Prostate gland (tissue), 2 donors: ENCODE measurements around the gene DEPDC4. TPM values are rescaled to one million over a fixed set of nuclear protein-coding genes. Genes with fewer than 3 reads are reported as not detected.
A peak's percentile ranks its signal among the peaks of the same experiment; 100 is the strongest.
"Not testable (repeated sequence)": the region's sequence is repeated elsewhere in the genome, so short reads cannot be mapped to it uniquely, and the experiment has no call there.

Experiments
- DNase-seq: peaks from one replicate; pipeline ENCODE4 v3.0.0-alpha.2; 2019; ENCODE audit warnings: low spot score
- H3K27ac ChIP-seq, 2 donors: fragments of 200-600 bp; sonication (generic); 2 replicates each; pipeline ENCODE4 v1.5.1; 2017 to 2019
- H3K27me3 ChIP-seq: fragments of 200-600 bp; sonication (generic); replicated peaks from 2 replicates; pipeline ENCODE4 v1.5.1; 2019; ENCODE audit not compliant: insufficient read depth
- H3K36me3 ChIP-seq, 2 donors: fragments of 200-600 bp; sonication (generic); 1 replicate in 1 of 2; 2 replicates in 1 of 2; pipeline versions ENCODE4 v1.5.1 to v1.8.1; 2017 to 2019
- H3K4me1 ChIP-seq: fragments of 200-600 bp; sonication (generic); replicated peaks from 2 replicates; pipeline ENCODE4 v1.5.1; 2019
- H3K4me3 ChIP-seq, 2 donors: fragments of 200-600 bp; sonication (generic); 2 replicates each; pipeline ENCODE4 v1.5.1; 2017 to 2019
- H3K9me3 ChIP-seq: fragments of 200-600 bp; sonication (generic); 2 replicates; pipeline ENCODE4 v1.5.1; 2017
- CTCF ChIP-seq, 4 experiments: fragments of 200-600 bp in 2 of 4; fragments of 450-650 bp in 2 of 4; sonication (generic) in 2 of 4; IDR thresholded peaks; 1 replicate in 3 of 4; 2 replicates in 1 of 4; pipeline ENCODE4 v1.5.1; 2016 to 2019; ENCODE audit warnings: antibody characterized with exemption in 4 of 4, mild to moderate bottlenecking in 2 of 4, moderate library complexity in 2 of 4
- POLR2A ChIP-seq: fragments of 450-650 bp; IDR thresholded peaks from one replicate; pipeline ENCODE4 v1.6.1; 2016; ENCODE audit warnings: antibody characterized with exemption, mild to moderate bottlenecking
- POLR2AphosphoS5 ChIP-seq: sonication (generic); formaldehyde crosslinking; IDR thresholded peaks from one replicate; pipeline ENCODE4 v1.6.1; 2017; ENCODE audit warnings: antibody characterized with exemption
- WGBS: methylation state at CpG from one replicate; pipeline ENCODE4 v1.1.5; 2018; 5-methylcytosine and 5-hydroxymethylcytosine counted together
- intact Hi-C: fragments of 100-400 bp; cut with DNase I; formaldehyde crosslinking; loops from one replicate; pipeline ENCODE4 v1.14.2; 2022
- total RNA-seq, 2 donors: library from RNA; depleted of rRNA; stranded (reverse); fragments of >200 nt; gene quantifications; one replicate each; pipeline ENCODE4 v1.1.0, GENCODE V29; 2016

The DEPDC4 gene
- 10 to 100 TPM in 1 of 2 donors, 1 to 10 TPM in 1; 5.5 to 18.0 TPM for total RNA-seq

- Histone ChIP-seq H3K27ac (peak within 1 kb of the TSS; percentile 97), H3K9me3 (no peaks in the 10 kb centered on the region), H3K4me3 (peak within 1 kb of the TSS; percentile 87 to 92), H3K4me1 (no peaks in the 10 kb centered on the region), H3K27me3 (no peaks in the 10 kb centered on the region), H3K36me3 (no peaks in the 10 kb centered on the region)
- WGBS, result under 1% methylated on average over 62 of the region's 62 CpGs
- TF ChIP-seq POLR2AphosphoS5 (peak; percentile 87), CTCF (IDR thresholded peaks at IDR 0.05) (peak in 2 of 4 experiments; percentile 21 to 32), POLR2A (peak; percentile 81)
- DNase-seq, result peak; percentile 98
- intact Hi-C loops, result no loop called here
Measured at GRCh38 chr12:100266835-100267602, at the start of gene DEPDC4, which contains the start of gene SCYL2. TSS of gene DEPDC4 (minus strand) at chr12:100267079. CDS start at chr12:100267076, 3 bp downstream. TSS of gene SCYL2 (plus strand) at chr12:100267177. CDS start at chr12:100282971, 15,794 bp downstream.

- Histone ChIP-seq H3K4me1 (no peaks in the 10 kb centered on the region), H3K9me3 (no peaks in the 10 kb centered on the region), H3K27ac (no peak overlapping the region), H3K27me3 (no peaks in the 10 kb centered on the region), H3K36me3 (no peaks in the 10 kb centered on the region), H3K4me3 (no peak overlapping the region)
- no peak for DNase-seq
- TF ChIP-seq POLR2A, result no peak
- TF ChIP-seq POLR2AphosphoS5, result no peak
- no peak for TF ChIP-seq CTCF (IDR thresholded peaks at IDR 0.05)
- WGBS, result 78% methylated on average over 1 of the region's 1 CpG
- intact Hi-C loops, result no loop called here
Measured at GRCh38 chr12:100311317-100311716, 44.4 kb upstream of the DEPDC4 start.

GRCh38 chr12:100308138-100308537 is 41.3 kb upstream of the DEPDC4 start:
- not testable (repeated sequence) for H3K36me3 ChIP-seq
- WGBS, result 98% methylated on average over 5 of the region's 5 CpGs

GRCh38 chr12:100304334-100304733 is 37.5 kb upstream of the DEPDC4 start:
- H3K4me1 ChIP-seq, H3K27ac ChIP-seq, H3K36me3 ChIP-seq, intact Hi-C loops, H3K4me3 ChIP-seq, H3K9me3 ChIP-seq, DNase-seq, H3K27me3 ChIP-seq: not testable (repeated sequence)
- 96% methylated on average over 7 of the region's 7 CpGs for WGBS

More at GRCh38 chr12:100308138-100308537, 41.3 kb upstream of the DEPDC4 start:
- H3K27ac ChIP-seq, H3K4me3 ChIP-seq, H3K27me3 ChIP-seq, H3K4me1 ChIP-seq, H3K9me3 ChIP-seq, intact Hi-C loops, DNase-seq: not testable (repeated sequence)

GRCh38 chr12:100303831-100304230 is 37.0 kb upstream of the DEPDC4 start:
- TF ChIP-seq POLR2AphosphoS5 (no peak), CTCF (IDR thresholded peaks at IDR 0.05) (no peak), POLR2A (no peak)
- no peak overlapping the region for H3K4me3 ChIP-seq
- no peaks in the 10 kb centered on the region for H3K4me1 ChIP-seq
- no peaks in the 10 kb centered on the region for H3K27me3 ChIP-seq
- H3K36me3 ChIP-seq, result no peaks in the 10 kb centered on the region
- intact Hi-C loops, result no loop called here
- no peak overlapping the region for H3K27ac ChIP-seq
- DNase-seq, result no peak
- no peaks in the 10 kb centered on the region for H3K9me3 ChIP-seq
- WGBS, result 100% methylated on average over 4 of the region's 4 CpGs

GRCh38 chr12:100302081-100302480 is 35.2 kb upstream of the DEPDC4 start:
- WGBS, result 100% methylated on average over 1 of the region's 1 CpG
- Histone ChIP-seq H3K9me3 (no peaks in the 10 kb centered on the region), H3K27me3 (no peaks in the 10 kb centered on the region), H3K4me3 (no peak overlapping the region), H3K4me1 (no peaks in the 10 kb centered on the region), H3K27ac (no peak overlapping the region), H3K36me3 (no peaks in the 10 kb centered on the region)
- no peak for DNase-seq
- TF ChIP-seq CTCF (IDR thresholded peaks at IDR 0.05), result no peak
- TF ChIP-seq POLR2A, result no peak
- no peak for TF ChIP-seq POLR2AphosphoS5
- intact Hi-C loops, result no loop called here
